Sigmoid colon (tissue), 3 donors: ENCODE measurements around the gene OR10H5.

ENCODE experiments used
- CTCF ChIP-seq, 4 experiments: fragments of 450-650 bp in 3 of 4; fragments of 200-600 bp in 1 of 4; IDR thresholded peaks; one replicate each; pipeline ENCODE4 v1.5.1; 2016 to 2019; ENCODE audit warnings: antibody characterized with exemption in 4 of 4, mild to moderate bottlenecking in 3 of 4, moderate library complexity in 2 of 4
- POLR2A ChIP-seq, 2 donors: fragments of 450-650 bp; IDR thresholded peaks; one replicate each; pipeline ENCODE4 v1.6.1; 2016; ENCODE audit warnings: antibody characterized with exemption in 2 of 2, mild to moderate bottlenecking in 2 of 2, moderate library complexity in 2 of 2

DNA sequence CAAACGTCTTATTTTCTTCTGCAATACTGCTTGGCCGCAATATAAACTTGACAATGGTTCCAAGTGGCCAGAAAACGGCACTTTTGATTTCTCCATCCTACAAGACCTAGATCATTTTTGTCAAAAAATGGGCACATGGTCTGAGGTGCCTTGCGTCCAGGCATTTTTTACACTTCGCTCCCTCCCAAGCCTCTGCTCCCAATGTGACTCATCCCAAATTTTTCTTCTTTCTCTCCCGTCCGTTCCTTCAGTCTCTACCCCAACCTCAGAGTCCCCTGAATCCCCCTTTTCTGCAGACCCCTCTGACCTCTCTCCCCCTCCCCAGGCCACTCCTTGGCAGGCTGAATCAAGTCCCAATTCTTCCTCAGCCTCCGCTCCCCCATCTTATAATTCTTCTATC, 42.3 kb downstream of the OR10H5 start:
- TF ChIP-seq POLR2A (IDR thresholded peaks at IDR 0.05) (no peak), CTCF (IDR thresholded peaks at IDR 0.05) (no peak)
